Sciatic nerve (tissue), 2 donors: ENCODE measurements around the gene ORAI3. TPM values are rescaled to one million over a fixed set of nuclear protein-coding genes. Genes with fewer than 3 reads are reported as not detected.

Source experiments
- ATAC-seq: fragments of 200-7000 bp; cut with Tn5 transposase; one replicate; pipeline ENCODE4 v1.9.1; 2020; ENCODE audit warnings: mild to moderate bottlenecking, moderate library complexity
- DNase-seq: peaks from one replicate; pipeline ENCODE4 v3.0.0-alpha.2; 2020; ENCODE audit warnings: low spot score
- intact Hi-C: fragments of 100-400 bp; cut with DNase I; formaldehyde crosslinking; loops from one replicate; pipeline ENCODE4 v1.14.2; 2022
- total RNA-seq: library from RNA; stranded (reverse); fragmentation: NEBNext Ultra II Directional; extraction: Animal tissue kit (Norgen Biotek cat#: 25700); gene quantifications from one replicate; pipeline ENCODE4 v1.2.1, GENCODE V29; 2021
- donor health status: DM: no; HTN: no; CAD: no.
- donor health status: DM: no; HTN: no; CAD: no.

The ORAI3 gene
- total RNA-seq, 1 donor from 2014 or later = 21.8 TPM

GRCh38 chr16:30963925-30964511 is 15.2 kb downstream of the ORAI3 start:
- ATAC-seq (no peak), DNase-seq (no peak)
- intact Hi-C loops = no loop called here

DNA sequence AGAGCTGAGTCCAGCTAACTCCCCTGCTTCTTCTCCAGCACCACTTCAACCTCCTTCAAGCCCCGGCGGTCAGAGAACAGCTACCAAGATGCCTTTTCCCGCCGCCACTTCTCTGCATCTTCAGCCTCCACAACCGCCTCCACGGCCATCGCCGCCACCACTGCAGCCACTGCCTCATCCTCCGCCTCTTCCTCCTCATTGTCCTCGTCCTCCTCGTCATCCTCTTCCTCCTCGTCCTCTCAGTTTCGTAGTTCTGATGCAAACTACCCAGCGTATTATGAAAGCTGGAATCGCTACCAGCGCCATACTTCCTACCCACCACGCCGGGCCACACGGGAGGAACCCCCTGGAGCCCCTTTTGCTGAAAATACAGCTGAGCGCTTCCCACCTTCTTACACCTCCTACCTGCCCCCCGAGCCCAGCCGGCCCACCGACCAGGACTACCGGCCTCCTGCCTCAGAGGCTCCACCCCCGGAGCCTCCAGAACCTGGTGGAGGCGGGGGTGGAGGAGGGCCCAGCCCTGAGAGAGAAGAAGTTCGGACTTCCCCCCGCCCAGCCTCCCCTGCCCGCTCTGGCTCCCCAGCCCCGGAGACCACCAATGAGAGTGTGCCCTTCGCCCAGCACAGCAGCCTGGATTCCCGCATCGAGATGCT is 15.8 kb downstream of the ORAI3 start:
- intact Hi-C loops = no loop called here

GRCh38 chr16:30965436-30965835 is 16.6 kb downstream of the ORAI3 start:
- intact Hi-C loops = no loop called here
- no peak for ATAC-seq
- no peak for DNase-seq

More for the DNA sequence above, 15.8 kb downstream of the ORAI3 start:
- no peak for DNase-seq
- peak; percentile 12 for ATAC-seq

DNA sequence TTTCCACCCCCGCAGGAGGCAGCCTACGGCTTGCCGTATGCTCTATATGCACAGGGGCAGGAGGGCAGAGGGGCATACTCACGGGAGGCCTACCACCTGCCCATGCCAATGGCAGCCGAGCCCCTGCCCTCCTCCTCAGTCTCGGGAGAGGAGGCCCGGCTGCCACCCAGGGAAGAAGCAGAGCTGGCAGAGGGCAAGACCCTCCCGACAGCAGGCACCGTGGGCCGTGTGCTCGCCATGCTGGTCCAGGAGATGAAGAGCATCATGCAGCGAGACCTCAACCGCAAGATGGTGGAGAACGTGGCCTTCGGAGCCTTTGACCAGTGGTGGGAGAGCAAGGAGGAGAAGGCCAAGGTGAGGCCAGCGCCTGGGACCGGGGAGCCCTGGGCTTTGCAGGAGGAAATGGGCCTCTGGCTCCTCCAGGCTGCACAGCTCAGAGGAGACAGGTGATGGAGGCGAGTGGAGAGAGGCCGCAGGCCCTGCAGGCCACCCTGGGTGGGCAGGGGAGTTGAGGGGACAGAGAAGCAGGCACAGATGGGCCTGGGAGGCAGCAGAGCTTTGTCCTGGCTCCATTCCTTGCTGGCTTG is 17.3 kb downstream of the ORAI3 start:
- intact Hi-C loops = no loop called here
- DNase-seq (no peak), ATAC-seq (no peak)

DNA sequence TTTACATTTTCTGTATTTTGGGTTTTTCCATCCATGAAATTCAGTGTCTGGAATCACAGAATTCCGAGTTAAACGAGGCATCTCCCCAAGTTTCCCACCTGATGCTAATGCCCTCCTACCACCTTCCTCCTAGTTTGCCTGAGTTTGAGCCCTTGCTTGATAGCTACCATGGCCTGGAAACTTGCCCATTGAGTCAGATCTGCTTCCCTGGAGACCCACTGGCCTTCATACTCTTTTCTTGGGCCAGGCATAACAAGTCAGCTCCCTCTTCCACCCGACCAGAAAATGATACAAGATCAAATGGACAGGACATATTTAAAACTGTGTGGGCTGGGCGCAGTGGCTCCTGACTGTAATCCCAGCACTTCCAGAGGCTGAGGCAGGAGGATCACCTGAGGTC is 18.9 kb downstream of the ORAI3 start:
- intact Hi-C loops = no loop called here
- ATAC-seq = no peak
- no peak for DNase-seq

GRCh38 chr16:30969246-30969842 is 20.5 kb downstream of the ORAI3 start:
- intact Hi-C loops = no loop called here
- DNase-seq (no peak), ATAC-seq (no peak)

- DNase-seq = no peak
- ATAC-seq = no peak
- intact Hi-C loops = no loop called here
Measured at GRCh38 chr16:30971298-30971697, 22.4 kb downstream of the ORAI3 start.

DNA sequence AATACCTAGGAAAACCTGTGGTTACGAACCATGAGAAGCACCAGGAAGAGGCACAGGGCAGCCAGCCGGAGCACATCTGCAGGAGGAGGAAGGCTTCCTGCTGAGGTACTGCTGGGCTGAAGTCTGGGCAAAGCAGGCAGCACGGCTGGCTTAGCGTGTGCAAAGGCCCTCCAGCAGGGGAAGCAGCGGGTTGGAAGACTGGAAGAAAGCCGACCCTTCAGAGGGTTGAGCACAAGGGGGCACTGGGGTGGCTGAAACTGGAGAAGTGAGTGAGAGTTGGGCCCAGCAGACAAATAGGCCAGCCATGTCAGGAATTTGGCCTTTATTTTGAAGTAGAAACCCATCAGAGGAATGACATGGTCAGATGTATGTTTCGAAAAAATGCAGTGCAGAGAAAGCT is 24.0 kb downstream of the ORAI3 start:
- ATAC-seq (no peak), DNase-seq (no peak)
- intact Hi-C loops = no loop called here

DNA sequence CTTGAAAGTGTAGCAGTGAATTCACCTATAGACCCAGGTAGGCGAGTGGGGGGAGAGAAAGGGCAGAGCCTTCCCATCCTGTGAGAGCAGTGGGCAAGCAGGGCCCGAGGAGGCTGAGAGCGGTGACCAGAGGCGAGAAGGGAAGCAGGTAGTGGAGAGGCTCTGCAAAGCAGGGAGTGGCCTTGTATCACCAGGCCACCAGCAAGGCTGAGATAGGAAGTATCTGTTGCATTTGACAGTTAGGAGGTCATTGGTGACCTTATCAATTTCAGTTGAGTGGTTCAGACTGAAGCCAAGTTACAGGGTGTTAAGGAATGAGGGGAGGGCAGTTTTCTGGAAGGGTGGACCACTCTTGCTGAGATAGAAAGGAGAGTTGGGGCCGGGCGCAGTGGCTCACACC is 25.5 kb downstream of the ORAI3 start:
- DNase-seq = no peak
- intact Hi-C loops = no loop called here
- ATAC-seq = no peak

- DNase-seq = no peak
- intact Hi-C loops = no loop called here
- ATAC-seq = no peak
Measured at GRCh38 chr16:30976486-30976885, 27.6 kb downstream of the ORAI3 start.

- intact Hi-C loops = no loop called here
- ATAC-seq (no peak), DNase-seq (no peak)
Measured at GRCh38 chr16:30977502-30977901, 28.6 kb downstream of the ORAI3 start.

GRCh38 chr16:30979170-30980022 is 30.5 kb downstream of the ORAI3 start:
- intact Hi-C loops = loop anchor here (10.0 kb wide), 3 partner anchors 115 to 885 kb away; partner anchors contain the start of genes VKORC1 and ZNF843
- ATAC-seq (no peak), DNase-seq (no peak)

DNA sequence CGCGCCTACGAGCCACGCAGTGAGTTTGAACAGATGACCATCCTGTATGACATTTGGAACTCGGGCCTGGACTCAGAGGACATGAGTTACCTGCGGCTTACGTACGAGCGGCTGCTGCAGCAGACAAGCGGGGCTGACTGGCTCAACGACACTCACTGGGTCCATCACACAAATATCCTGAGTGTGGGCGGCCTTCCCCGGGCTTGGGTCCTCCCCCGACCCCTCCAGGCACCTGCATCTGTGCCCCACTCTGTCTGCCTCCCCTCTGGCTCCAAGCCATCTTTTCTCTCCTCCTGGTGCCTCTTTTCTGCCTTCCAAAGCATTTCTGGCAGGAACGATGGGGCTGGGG is 31.1 kb downstream of the ORAI3 start:
- ATAC-seq = no peak
- no peak for DNase-seq
- intact Hi-C loops = loop anchor here (10.0 kb wide), 3 partner anchors 115 to 885 kb away; partner anchors contain the start of genes VKORC1 and ZNF843

DNA sequence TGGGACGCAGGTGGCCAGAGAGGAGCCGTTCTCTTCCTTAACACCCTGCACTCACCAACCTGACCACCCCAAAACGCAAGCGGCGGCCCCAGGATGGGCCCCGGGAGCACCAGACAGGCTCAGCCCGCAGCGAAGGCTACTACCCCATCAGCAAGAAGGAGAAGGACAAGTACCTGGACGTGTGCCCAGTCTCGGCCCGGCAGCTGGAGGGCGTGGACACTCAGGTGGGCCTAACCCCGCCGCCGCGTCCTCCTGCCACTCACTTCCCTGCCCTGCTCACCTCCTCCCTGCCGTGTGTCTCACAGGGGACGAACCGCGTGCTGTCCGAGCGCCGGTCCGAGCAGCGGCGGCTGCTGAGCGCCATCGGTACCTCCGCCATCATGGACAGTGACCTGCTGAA is 31.6 kb downstream of the ORAI3 start:
- intact Hi-C loops = loop anchor here (10.0 kb wide), 3 partner anchors 114 to 884 kb away; partner anchors contain the start of genes VKORC1 and ZNF843
- ATAC-seq = no peak
- DNase-seq = no peak

- DNase-seq (no peak), ATAC-seq (no peak)
- intact Hi-C loops = loop anchor here (10.0 kb wide), 3 partner anchors 114 to 884 kb away; partner anchors contain the start of genes VKORC1 and ZNF843
Measured at GRCh38 chr16:30980959-30981358, 32.1 kb downstream of the ORAI3 start.

DNA sequence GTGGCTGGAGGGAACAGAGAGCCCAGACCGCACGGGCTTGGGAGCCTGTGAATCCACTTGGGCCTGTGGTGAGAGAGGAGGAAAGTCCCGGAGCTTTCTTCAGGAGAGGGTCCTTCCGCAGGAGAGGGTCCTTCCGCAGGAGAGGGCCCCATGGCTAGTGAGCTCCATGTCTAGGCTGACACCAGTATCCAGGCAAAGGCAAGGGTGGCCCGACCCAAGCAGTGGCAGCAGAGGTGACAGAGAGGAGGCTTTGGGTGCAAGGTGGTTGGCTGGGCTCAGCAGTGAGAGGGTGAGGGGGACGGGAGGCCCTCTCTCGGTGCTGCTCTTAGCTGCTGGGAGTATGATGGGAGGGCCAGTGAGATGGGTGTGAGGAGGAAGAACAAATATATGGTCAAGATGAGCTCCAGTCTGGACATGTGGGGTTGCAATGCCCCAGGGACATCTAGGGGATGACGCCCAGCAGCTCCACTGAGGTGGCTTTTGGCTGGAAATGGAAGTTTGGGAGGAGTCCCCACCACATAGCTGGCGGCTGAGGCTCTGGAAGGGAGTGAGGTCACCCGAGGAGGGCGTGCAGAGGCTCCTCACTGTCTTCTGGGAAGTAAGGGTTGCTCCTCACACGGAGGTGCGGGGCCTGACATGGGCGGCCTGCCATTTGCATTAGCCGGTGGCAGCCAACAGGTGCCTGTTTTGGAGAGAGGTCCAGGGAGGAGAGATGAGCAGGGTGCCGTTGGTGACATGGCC is 33.9 kb downstream of the ORAI3 start:
- intact Hi-C loops = loop anchor here (10.0 kb wide), 3 partner anchors 112 to 882 kb away; partner anchors contain the start of genes VKORC1 and ZNF843
- DNase-seq = no peak
- ATAC-seq = no peak

- DNase-seq = no peak
- no peak for ATAC-seq
- intact Hi-C loops = loop anchor here (10.0 kb wide), 3 partner anchors 111 to 881 kb away; partner anchors contain the start of genes VKORC1 and ZNF843
Measured at GRCh38 chr16:30983289-30983889, 34.5 kb downstream of the ORAI3 start.
